HG02623 (cell line): Measurements from ENCODE around the gene PRDX2.
"Not testable (repeated sequence)": the region's sequence is repeated elsewhere in the genome, so short reads cannot be mapped to it uniquely, and the experiment has no call there.

Experiments
- ATAC-seq: cut with Tn5 transposase; IDR thresholded peaks from one replicate; pipeline ENCODE4 v1.9.1; 2021; ENCODE audit warnings: moderate library complexity; ENCODE audit not compliant: unreplicated experiment

Gene PRDX2

DNA sequence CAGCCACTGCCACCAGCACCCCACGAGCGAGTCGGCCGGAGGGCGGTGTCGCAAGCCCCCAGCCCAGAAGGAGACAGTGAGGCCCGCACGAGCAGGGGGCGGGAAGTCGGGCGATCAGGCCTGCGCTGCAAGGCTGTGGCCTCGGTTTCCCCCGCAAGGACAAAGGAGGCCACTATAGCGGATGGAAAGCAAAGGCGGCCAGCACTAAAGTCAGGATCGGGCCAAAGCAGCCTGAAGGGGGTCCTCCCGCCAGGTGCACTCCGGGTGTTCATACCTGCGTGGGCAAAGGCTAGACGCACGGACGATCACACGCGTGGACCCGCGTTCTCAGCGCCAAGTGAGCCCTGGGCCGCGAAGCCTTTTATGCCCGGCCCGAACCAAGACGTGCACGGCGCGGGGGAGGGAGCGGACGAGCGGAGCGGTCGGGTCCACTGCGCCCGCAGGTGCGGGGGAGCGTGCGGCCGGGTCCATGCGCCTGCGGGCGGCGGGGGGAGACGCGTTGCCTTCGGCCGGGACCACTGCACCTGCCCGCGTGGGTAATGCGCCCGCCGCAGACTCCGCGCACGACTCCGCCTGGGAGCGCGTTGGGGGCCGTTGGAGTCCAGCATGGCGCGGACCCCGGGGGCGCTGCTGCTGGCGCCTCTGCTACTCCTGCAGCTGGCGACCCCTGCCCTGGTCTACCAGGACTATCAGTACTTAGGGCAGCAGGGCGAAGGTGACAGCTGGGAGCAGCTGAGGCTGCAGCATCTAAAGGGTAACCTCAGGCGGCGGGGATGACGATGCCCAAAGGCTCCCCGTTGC lies at the start of gene PRDX2, which contains the start of gene THSD8:
PRDX2 (minus strand) TSS at position 335 of the 801 bp plus-strand sequence. CDS start 539 bp downstream, outside the sequence.
THSD8 (plus strand) TSS at position 604 of the 801 bp plus-strand sequence; CDS start at position 607, 3 bp downstream.
- ATAC-seq = no peak

- ATAC-seq = no peak
Observed at GRCh38 chr19:12847159-12848139, 45.8 kb upstream of the PRDX2 start.

GRCh38 chr19:12846613-12847012 lies 45.0 kb upstream of the PRDX2 start:
- ATAC-seq = not testable (repeated sequence)

GRCh38 chr19:12843999-12844732 lies 42.6 kb upstream of the PRDX2 start:
- ATAC-seq = no peak

GRCh38 chr19:12843328-12843727 lies 41.7 kb upstream of the PRDX2 start:
- no peak for ATAC-seq

DNA sequence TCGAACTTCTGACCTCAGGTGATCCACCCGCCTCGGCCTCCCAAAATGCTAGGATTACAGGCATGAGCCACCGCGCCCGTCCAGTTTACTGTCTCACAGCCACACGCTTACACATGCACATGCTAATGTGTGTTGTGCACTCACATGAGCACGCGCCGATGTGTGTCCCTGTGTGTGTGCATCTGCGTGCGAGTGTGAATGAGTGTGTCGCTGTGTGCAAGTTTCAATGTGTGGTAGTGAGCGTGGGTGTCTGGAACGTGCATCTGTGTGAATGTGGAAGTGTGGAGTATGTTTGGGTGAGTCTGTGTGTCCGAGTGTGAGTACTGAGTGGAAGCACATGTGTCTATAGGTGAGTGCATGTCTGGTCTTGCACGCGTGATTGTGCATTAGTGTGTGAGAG lies 40.9 kb upstream of the PRDX2 start:
- no peak for ATAC-seq

- no peak for ATAC-seq
Observed at GRCh38 chr19:12841094-12841493, 39.5 kb upstream of the PRDX2 start.

DNA sequence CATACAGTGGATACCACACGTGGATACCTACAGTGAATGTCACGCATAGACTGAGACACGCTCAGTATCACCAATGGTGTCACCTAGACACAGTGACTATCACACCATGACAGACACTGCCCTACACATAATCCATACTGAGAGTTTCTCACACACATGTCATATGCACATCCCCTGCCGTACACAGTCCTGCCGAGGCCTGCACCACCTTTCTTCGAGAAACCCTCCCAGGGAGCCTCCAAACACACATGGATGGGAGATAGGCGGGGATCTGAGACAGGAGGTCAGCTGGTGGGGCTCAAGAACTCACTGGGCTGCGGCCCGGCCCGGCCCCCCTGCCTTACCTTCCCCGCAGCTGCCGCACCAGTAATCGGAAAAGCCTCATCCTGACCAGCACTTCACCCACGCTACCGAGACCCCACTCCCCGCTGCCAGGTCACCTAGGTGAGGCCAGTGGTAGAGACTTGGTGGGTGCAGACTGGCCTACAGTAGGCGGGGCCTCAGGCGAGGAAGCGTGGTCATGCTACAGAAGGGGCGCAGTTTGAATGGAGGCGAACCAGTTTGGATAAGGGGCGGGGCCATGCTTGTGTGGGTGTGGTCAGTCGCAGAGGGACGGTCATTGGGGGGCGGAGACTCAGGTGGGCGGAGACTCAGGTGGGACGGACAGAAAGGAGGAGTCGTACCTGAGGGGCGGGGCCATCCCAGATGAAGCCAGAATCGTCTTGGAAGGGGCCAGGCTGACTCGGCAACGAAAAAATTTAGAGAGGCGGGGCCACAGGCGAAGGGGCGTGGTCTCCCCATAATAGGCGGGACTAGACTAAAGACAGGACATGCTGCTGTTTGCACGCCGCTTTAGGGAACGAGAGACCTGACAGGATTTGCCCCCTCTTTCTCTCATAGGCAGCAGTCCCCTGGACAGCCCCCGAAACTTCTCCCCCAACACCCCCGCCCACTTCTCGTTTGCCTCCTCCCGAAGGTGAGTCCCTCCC lies 38.8 kb upstream of the PRDX2 start:
- ATAC-seq = no peak

GRCh38 chr19:12838886-12839756 lies 37.5 kb upstream of the PRDX2 start:
- ATAC-seq = no peak

DNA sequence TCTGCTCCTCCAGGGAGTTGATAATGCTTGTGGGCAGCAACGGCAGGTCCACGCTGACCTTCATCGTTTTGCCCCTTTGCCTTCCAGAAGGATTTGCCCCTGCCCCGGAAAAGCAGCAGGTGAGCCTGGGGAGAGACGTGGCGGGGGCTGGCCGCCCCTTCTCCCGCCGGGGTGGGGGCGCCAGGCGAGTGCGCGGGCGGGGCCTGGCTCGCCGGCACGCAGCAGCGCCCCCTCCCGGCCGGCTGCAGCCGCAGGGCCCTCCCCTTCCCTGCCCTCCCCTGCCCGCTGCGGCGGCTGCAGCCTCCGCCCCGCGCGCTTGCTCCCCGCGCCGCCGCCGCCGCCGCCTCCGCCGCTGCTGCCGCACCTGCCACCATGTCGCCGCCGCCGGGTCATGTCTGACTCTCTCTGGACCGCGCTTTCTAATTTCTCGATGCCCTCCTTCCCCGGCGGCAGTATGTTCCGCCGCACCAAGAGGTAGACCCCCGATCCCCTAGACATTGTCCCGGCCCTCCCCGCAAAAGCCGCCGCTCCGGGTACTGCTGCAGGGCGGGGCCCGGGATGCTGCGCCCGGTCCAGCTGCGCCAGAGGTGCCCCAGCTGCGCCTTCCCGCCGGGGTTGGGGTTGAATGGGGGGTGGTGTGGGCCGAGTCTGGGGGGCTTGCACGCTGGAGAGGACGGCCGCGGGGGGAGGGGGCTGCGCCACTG lies 36.7 kb upstream of the PRDX2 start, which contains the start of gene MAST1:
MAST1 (plus strand) TSS at position 334 of the 704 bp plus-strand sequence; CDS start at position 392, 58 bp downstream.
- ATAC-seq = no peak

GRCh38 chr19:12837225-12837624 lies 35.6 kb upstream of the PRDX2 start:
- ATAC-seq = no peak

GRCh38 chr19:12836529-12836863 lies 34.9 kb upstream of the PRDX2 start:
- ATAC-seq = no peak

DNA sequence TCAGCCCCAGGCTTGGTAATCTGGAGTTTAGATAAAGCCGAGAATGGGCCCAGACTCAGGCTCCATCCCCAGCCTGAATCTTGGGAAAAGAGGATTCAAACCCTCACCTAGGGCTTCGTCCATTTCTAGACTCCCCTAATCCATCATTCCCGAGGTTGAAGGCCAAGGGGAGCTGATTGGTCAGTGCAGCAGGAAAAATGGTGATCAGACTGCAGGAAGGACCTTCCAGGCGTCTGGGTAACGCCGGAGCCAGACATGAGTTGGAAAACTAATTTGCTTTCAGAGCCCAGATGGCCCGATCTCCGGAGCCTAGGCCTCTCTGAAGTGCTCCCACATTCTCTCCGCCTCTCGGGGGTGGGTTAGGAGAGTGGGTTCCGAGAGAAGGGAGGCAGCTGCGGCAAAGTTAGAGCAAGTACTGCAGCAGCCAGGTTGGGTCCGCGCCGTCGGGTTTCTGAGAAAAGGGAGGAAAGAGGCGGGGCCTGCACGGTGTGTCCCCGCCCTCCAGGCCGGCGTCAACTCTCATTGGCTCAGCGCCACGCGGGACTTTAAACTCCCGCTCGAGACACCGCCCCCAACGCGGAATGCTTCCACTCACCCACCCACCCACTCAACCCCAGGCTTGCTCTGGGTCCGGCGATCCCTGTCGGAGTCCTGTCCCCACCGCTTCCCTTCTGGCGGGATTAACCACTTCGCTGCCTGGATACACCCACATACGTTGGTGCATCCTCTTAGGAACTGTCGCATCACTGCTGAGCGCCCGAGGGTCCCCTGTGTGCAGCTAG lies 33.6 kb upstream of the PRDX2 start:
- no peak for ATAC-seq

- no peak for ATAC-seq
Observed at GRCh38 chr19:12834566-12834943, 33.0 kb upstream of the PRDX2 start, which contains the start of gene RTBDN. TSS of gene RTBDN (minus strand) at chr19:12834579. CDS start at chr19:12829979, 4,600 bp downstream.

DNA sequence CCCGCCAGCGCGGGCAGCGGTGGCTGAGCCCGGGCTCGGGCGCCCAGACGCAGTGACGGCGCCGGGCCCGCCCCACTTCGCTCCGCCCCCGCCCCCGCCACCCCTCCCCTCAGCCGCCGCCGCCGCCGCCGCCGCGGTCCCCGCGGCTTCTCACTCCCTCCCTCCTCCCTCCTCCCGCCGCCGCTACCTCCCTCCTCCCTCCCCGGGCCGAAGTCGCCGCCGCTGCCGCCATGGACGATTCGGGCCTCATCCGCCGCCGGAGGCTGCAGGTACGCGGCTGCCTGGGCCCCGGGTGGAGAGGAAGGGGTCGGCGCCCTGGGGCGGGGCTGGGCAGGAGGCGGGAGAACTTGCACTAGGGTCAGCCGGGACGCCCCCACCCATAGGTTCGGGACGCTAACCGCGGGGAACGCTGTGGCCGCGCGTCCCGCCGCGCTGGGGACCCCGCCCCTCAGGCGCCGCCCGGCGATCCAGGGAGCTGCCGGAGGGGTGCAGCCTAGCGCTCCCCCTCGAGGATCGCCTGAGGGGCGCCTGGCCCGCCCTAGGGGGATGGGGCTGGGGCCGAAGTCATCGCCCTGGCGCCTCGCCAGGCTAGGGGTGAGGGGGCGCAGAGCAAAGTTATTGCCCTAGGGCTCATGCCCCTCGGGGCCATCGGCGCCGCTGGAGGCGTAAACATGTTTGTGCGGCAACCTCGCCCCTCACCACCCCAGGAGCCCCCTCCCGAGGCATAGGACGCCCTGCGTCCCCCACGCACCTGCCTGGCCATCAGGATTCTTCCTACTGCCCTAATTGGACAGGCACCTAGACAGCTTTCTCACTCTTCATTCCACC lies 32.4 kb upstream of the PRDX2 start:
- ATAC-seq = no peak

GRCh38 chr19:12833418-12833737 lies 31.8 kb upstream of the PRDX2 start:
- no peak for ATAC-seq

GRCh38 chr19:12828494-12828893 lies 26.9 kb upstream of the PRDX2 start:
- ATAC-seq = no peak
